H1 (cell line): Measurements from ENCODE around the gene RIN3. TPM values are rescaled to one million over a fixed set of nuclear protein-coding genes. Genes with fewer than 3 reads are reported as not detected.

Source experiments
- CTCF ChIA-PET: fragments of 300-600 bp; sonication (Branson Sonifier 250); formaldehyde crosslinking; loops from one replicate; lab custom pipeline; 2021; ENCODE audit not compliant: partially characterized antibody; lab: Charles Lee
- POLR2A ChIA-PET: fragments of 300-600 bp; sonication (Branson Sonifier 250); formaldehyde crosslinking; loops from one replicate; lab custom pipeline; 2021; ENCODE audit warnings: inconsistent platforms; ENCODE audit not compliant: partially characterized antibody; lab: Charles Lee
- DNase-seq, 2 experiments: peaks; one replicate each; pipeline versions ENCODE4 v3.0.0 to v3.0.0-alpha.2; 2010 to 2022; ENCODE audit warnings: low spot score in 2 of 2, low read depth in 1 of 2, mixed read lengths in 1 of 2
- FAIRE-seq: peaks from 2 replicates; lab custom pipeline; 2011; peaks lifted over from hg19 to GRCh38; lab: Jason Lieb, UNC
- H2AFZ ChIP-seq: 2 replicates; pipeline ENCODE4 v1.8.1; 2012; ENCODE audit warnings: low read length, inconsistent platforms
- H2AK5ac ChIP-seq: 2 replicates; pipeline ENCODE4 v1.6.1; 2013; ENCODE audit warnings: low read depth, low read length
- H2BK120ac ChIP-seq: replicated peaks from 2 replicates; pipeline ENCODE3; 2013; ENCODE audit warnings: low read depth, low read length, inconsistent platforms
- H2BK12ac ChIP-seq: 2 replicates; pipeline ENCODE4 v1.6.1; 2013; ENCODE audit warnings: low read depth, low read length
- H2BK15ac ChIP-seq: 2 replicates; pipeline ENCODE4 v1.6.1; 2013; ENCODE audit warnings: low read length
- H2BK20ac ChIP-seq: 2 replicates; pipeline ENCODE4 v1.6.1; 2013; ENCODE audit warnings: low read length
- H2BK5ac ChIP-seq: 2 replicates; pipeline ENCODE4 v1.6.1; 2013; ENCODE audit warnings: low read depth, low read length
- H3K14ac ChIP-seq: 2 replicates; pipeline ENCODE4 v1.6.1; 2013; ENCODE audit warnings: inconsistent platforms; ENCODE audit not compliant: insufficient read length
- H3K18ac ChIP-seq: 2 replicates; pipeline ENCODE4 v1.6.1; 2013; ENCODE audit warnings: low read length; ENCODE audit errors: extremely low read depth
- H3K23ac ChIP-seq: 2 replicates; pipeline ENCODE4 v1.6.1; 2013; ENCODE audit warnings: inconsistent platforms; ENCODE audit not compliant: insufficient read length
- H3K23me2 ChIP-seq: 2 replicates; pipeline ENCODE4 v1.6.1; 2013; ENCODE audit warnings: low read depth, low read length
- H3K27ac ChIP-seq: 2 replicates; pipeline ENCODE4 v1.6.1; 2011; ENCODE audit warnings: low read depth, low read length, inconsistent platforms
- H3K27me3 ChIP-seq, 4 experiments: replicated peaks in 1 of 4; 1 replicate in 1 of 4; 2 replicates in 3 of 4; pipeline versions ENCODE4 v1.6.1 to v1.8.1; 2011 to 2013; ENCODE audit warnings: low read length in 3 of 4, mild to moderate bottlenecking in 3 of 4, inconsistent platforms in 2 of 4, mixed read lengths in 2 of 4, moderate library complexity in 1 of 4; ENCODE audit not compliant: control insufficient read depth in 3 of 4, insufficient read depth in 3 of 4; ENCODE audit errors: extremely low read depth in 1 of 4
- H3K36me3 ChIP-seq, 4 experiments: 2 replicates each; pipeline versions ENCODE4 v1.6.1 to v1.8.1; 2011 to 2013; ENCODE audit warnings: mild to moderate bottlenecking in 4 of 4, low read length in 3 of 4, moderate library complexity in 2 of 4, control low read depth in 1 of 4, inconsistent platforms in 1 of 4; ENCODE audit not compliant: insufficient read depth in 4 of 4, control insufficient read depth in 2 of 4
- H3K4ac ChIP-seq: replicated peaks from 2 replicates; pipeline ENCODE3; 2013; ENCODE audit warnings: low read length, low read depth, mixed read lengths, inconsistent platforms; ENCODE audit not compliant: insufficient read length
- H3K4me1 ChIP-seq, 4 experiments: replicated peaks in 1 of 4; 1 replicate in 1 of 4; 2 replicates in 3 of 4; pipeline versions ENCODE4 v1.6.1 to v1.8.1; 2011 to 2013; ENCODE audit warnings: low read length in 3 of 4, inconsistent platforms in 2 of 4, mixed read lengths in 1 of 4; ENCODE audit not compliant: insufficient read depth in 4 of 4, control insufficient read depth in 3 of 4
- H3K4me2 ChIP-seq, 2 experiments: 2 replicates each; pipeline versions ENCODE4 v1.6.1 to v1.8.1; 2011 to 2013; ENCODE audit warnings: low read depth in 2 of 2, low read length in 2 of 2, control low read depth in 1 of 2, inconsistent platforms in 1 of 2, mild to moderate bottlenecking in 1 of 2; ENCODE audit not compliant: insufficient read depth in 1 of 2
- H3K4me3 ChIP-seq, 4 experiments: fragments of 200-600, 300-600 bp in 1 of 4; sonication (generic), shearing (Covaris generic), sonication (Bioruptor Twin) in 1 of 4; 2 replicates each; pipeline versions ENCODE4 v1.5.1 to v1.8.1; 2011 to 2016; ENCODE audit warnings: low read length in 4 of 4, low read depth in 3 of 4, control low read depth in 2 of 4, inconsistent platforms in 2 of 4, mild to moderate bottlenecking in 2 of 4, mixed read lengths in 1 of 4, moderate library complexity in 1 of 4; ENCODE audit not compliant: insufficient read depth in 2 of 4; ENCODE audit errors: extremely low read depth in 1 of 4
- H3K56ac ChIP-seq: replicated peaks from 2 replicates; pipeline ENCODE3; 2013; ENCODE audit warnings: low read depth, mild to moderate bottlenecking, mixed read lengths, low read length, inconsistent platforms; ENCODE audit not compliant: insufficient read length
- H3K79me1 ChIP-seq: 2 replicates; pipeline ENCODE4 v1.6.1; 2013; ENCODE audit warnings: low read depth, low read length, control low read depth
- H3K79me2 ChIP-seq, 2 experiments: 2 replicates each; pipeline versions ENCODE4 v1.6.1 to v1.8.1; 2012 to 2013; ENCODE audit warnings: low read length in 2 of 2, mild to moderate bottlenecking in 2 of 2, inconsistent platforms in 1 of 2; ENCODE audit not compliant: insufficient read depth in 2 of 2, control insufficient read depth in 1 of 2
- H3K9ac ChIP-seq, 4 experiments: replicated peaks in 1 of 4; 1 replicate in 1 of 4; 2 replicates in 3 of 4; pipeline versions ENCODE4 v1.6.1 to v1.8.1; 2011 to 2013; ENCODE audit warnings: low read depth in 3 of 4, low read length in 3 of 4, control low read depth in 2 of 4, mild to moderate bottlenecking in 2 of 4, moderate library complexity in 2 of 4, inconsistent platforms in 1 of 4; ENCODE audit errors: extremely low read depth in 1 of 4
- H3K9me3 ChIP-seq, 2 experiments: 2 replicates each; pipeline versions ENCODE4 v1.6.1 to v1.8.1; 2012 to 2013; ENCODE audit warnings: mild to moderate bottlenecking in 2 of 2, moderate library complexity in 2 of 2, control low read depth in 1 of 2, inconsistent platforms in 1 of 2, low read depth in 1 of 2, low read length in 1 of 2, mixed read lengths in 1 of 2; ENCODE audit not compliant: insufficient read depth in 2 of 2
- H4K20me1 ChIP-seq, 2 experiments: replicated peaks in 1 of 2; 2 replicates each; pipeline versions ENCODE3 to v1.8.1; 2011 to 2013; ENCODE audit warnings: inconsistent platforms in 2 of 2, low read length in 2 of 2, mild to moderate bottlenecking in 1 of 2; ENCODE audit not compliant: insufficient read depth in 2 of 2, control insufficient read depth in 1 of 2
- H4K5ac ChIP-seq: 2 replicates; pipeline ENCODE4 v1.6.1; 2013; ENCODE audit warnings: low read length, low read depth, mixed read lengths, inconsistent platforms; ENCODE audit not compliant: insufficient read length
- H4K8ac ChIP-seq: 2 replicates; pipeline ENCODE4 v1.8.0; 2013; ENCODE audit warnings: mild to moderate bottlenecking, moderate library complexity, low read length, inconsistent platforms; ENCODE audit not compliant: insufficient read depth; ENCODE audit errors: extremely low read depth
- H4K91ac ChIP-seq: replicated peaks from 2 replicates; pipeline ENCODE3; 2013; ENCODE audit warnings: low read length, mixed read lengths, inconsistent platforms; ENCODE audit not compliant: insufficient read length
- POU5F1 ChIP-seq: IDR thresholded peaks from 2 replicates; pipeline ENCODE4 v1.6.1; 2011; ENCODE audit warnings: low read depth, mild to moderate bottlenecking, low read length, moderate library complexity
- RXRA ChIP-seq: IDR thresholded peaks from 2 replicates; pipeline ENCODE4 v1.6.1; 2011; ENCODE audit warnings: low read depth, mild to moderate bottlenecking, low read length, moderate library complexity; ENCODE audit not compliant: insufficient read depth
- SIN3A ChIP-seq, 2 experiments: IDR thresholded peaks in 1 of 2; conservative IDR thresholded peaks in 1 of 2; 2 replicates each; pipeline ENCODE4 v1.6.1; 2011 to 2012; ENCODE audit warnings: low read length in 2 of 2, improper control_type of control experiment in 1 of 2, low read depth in 1 of 2, mild to moderate bottlenecking in 1 of 2
- SUZ12 ChIP-seq: fragments of 200-600 bp; sonication (generic); IDR thresholded peaks from 2 replicates; pipeline ENCODE4 v1.6.1; 2012; ENCODE audit warnings: mild to moderate bottlenecking, inconsistent platforms, low read length, moderate library complexity, mixed read lengths
- polyA plus RNA-seq, 7 experiments: library from polyadenylated mRNA; depleted of rRNA in 3 of 7; stranded (reverse) in 5 of 7; unstranded in 2 of 7; fragments of >200 nt in 5 of 7; fragments of 200-250 nt in 2 of 7; gene quantifications; 1 replicate in 5 of 7; 2 replicates in 1 of 7; 4 replicates in 1 of 7; pipeline versions ENCODE4 v1.2.1 to v1.2.3, GENCODE V29; 2011 to 2013; ENCODE audit warnings: missing spikeins in 2 of 7, mixed read lengths in 2 of 7
- total RNA-seq: library from RNA; stranded (reverse); fragmentation: NEBNext Ultra II Directional; extraction: Animal tissue kit (Norgen Biotek cat#: 25700); gene quantifications from 2 replicates; pipeline ENCODE4 v1.2.1, GENCODE V29; 2021

Gene RIN3
- total and polyA plus RNA-seq, 2 of the 8 experiments (the other 6 are each of a cell fraction or from before 2014, with no cell fraction given): 0.59 to 1.5 TPM

- no peak overlapping the region for H4K91ac ChIP-seq
- no peaks in the 10 kb centered on the region for H3K36me3 ChIP-seq
- no peak overlapping the region for H3K4me2 ChIP-seq
- no peaks in the 10 kb centered on the region for H3K27me3 ChIP-seq
- no peaks in the 10 kb centered on the region for H3K4me1 ChIP-seq
- H3K9me3 ChIP-seq: no peaks in the 10 kb centered on the region
- no peak overlapping the region for H3K4ac ChIP-seq
- no peaks in the 10 kb centered on the region for H3K79me2 ChIP-seq
- no peaks in the 10 kb centered on the region; the same call in 1 of the 2 replicates for H3K23me2 ChIP-seq
- no peaks in the 10 kb centered on the region for H4K20me1 ChIP-seq
- DNase-seq (no peak), FAIRE-seq (no peak)
- H4K8ac ChIP-seq: no peak overlapping the region
- no peak overlapping the region for H2BK5ac ChIP-seq
- no peak overlapping the region for H2AK5ac ChIP-seq
- no peak overlapping the region for H3K56ac ChIP-seq
- POLR2A ChIA-PET: no interaction called here
- H3K9ac ChIP-seq: no peak overlapping the region
- no peak overlapping the region for H3K27ac ChIP-seq
- H2AFZ ChIP-seq: no peak overlapping the region
- H3K23ac ChIP-seq: no peak overlapping the region
- no peak overlapping the region for H4K5ac ChIP-seq
- CTCF ChIA-PET: no interaction called here
- H2BK20ac ChIP-seq: no peak overlapping the region
- no peaks in the 10 kb centered on the region for H3K79me1 ChIP-seq
- no peak overlapping the region for H2BK15ac ChIP-seq
- no peak overlapping the region for H2BK12ac ChIP-seq
- H3K14ac ChIP-seq: no peak overlapping the region
- H2BK120ac ChIP-seq: no peak overlapping the region
- TF ChIP-seq RXRA (no peak), SIN3A (conservative IDR thresholded peaks at IDR 0.05 in 1 of 2, IDR thresholded peaks at IDR 0.05 in 1 of 2; ENCODE audit: low read depth in 1 of 2, low read length in 2 of 2) (no peak), SUZ12 (no peak), POU5F1 (no peak)
- H3K18ac ChIP-seq: no peak overlapping the region
- no peak overlapping the region for H3K4me3 ChIP-seq
Observed at GRCh38 chr14:92591346-92591745, 77.8 kb downstream of the RIN3 start.
